Ascending aorta (tissue), 2 donors: ENCODE results near the gene VEGFA. TPM values are rescaled to one million over a fixed set of nuclear protein-coding genes. Genes with fewer than 3 reads are reported as not detected.

Experiments used
- DNase-seq, 2 donors: peaks; one replicate each; pipeline ENCODE4 v3.0.0-alpha.2; 2019; ENCODE audit warnings: low spot score in 2 of 2
- H3K27ac ChIP-seq, 2 donors: fragments of 200-600 bp; sonication (generic); one replicate each; pipeline ENCODE4 v1.5.1; 2016 to 2017; ENCODE audit warnings: mild to moderate bottlenecking in 1 of 2
- H3K27me3 ChIP-seq: fragments of 200-600 bp; sonication (generic); one replicate; pipeline ENCODE4 v1.5.1; 2017
- H3K36me3 ChIP-seq, 2 donors: fragments of 200-600 bp; sonication (generic); one replicate each; pipeline ENCODE4 v1.5.1; 2016
- H3K4me1 ChIP-seq, 2 donors: fragments of 200-600 bp; sonication (generic); one replicate each; pipeline ENCODE4 v1.5.1; 2016 to 2017; ENCODE audit warnings: mild to moderate bottlenecking in 1 of 2
- H3K4me3 ChIP-seq, 2 donors: fragments of 200-600 bp; sonication (generic); one replicate each; pipeline ENCODE4 v1.5.1; 2016 to 2017; ENCODE audit warnings: mild to moderate bottlenecking in 1 of 2
- H3K9me3 ChIP-seq, 2 donors: fragments of 200-600 bp; sonication (generic); one replicate each; pipeline ENCODE4 v1.5.1; 2016
- CTCF ChIP-seq, 3 experiments: fragments of 200-600 bp in 2 of 3; fragments of 450-650 bp in 1 of 3; sonication (generic) in 2 of 3; IDR thresholded peaks; one replicate each; pipeline ENCODE4 v1.5.1; 2016 to 2019; ENCODE audit warnings: antibody characterized with exemption in 3 of 3, mild to moderate bottlenecking in 1 of 3, moderate library complexity in 1 of 3
- intact Hi-C: fragments of 100-400 bp; cut with DNase I; formaldehyde crosslinking; loops from one replicate; pipeline ENCODE4 v1.15.1; 2023
- total RNA-seq: library from RNA; depleted of rRNA; stranded (reverse); fragments of >200 nt; gene quantifications from one replicate; pipeline ENCODE4 v1.1.0, GENCODE V29; 2016

The VEGFA gene
- total RNA-seq, 1 donor from 2014 or later = 110 TPM

DNA sequence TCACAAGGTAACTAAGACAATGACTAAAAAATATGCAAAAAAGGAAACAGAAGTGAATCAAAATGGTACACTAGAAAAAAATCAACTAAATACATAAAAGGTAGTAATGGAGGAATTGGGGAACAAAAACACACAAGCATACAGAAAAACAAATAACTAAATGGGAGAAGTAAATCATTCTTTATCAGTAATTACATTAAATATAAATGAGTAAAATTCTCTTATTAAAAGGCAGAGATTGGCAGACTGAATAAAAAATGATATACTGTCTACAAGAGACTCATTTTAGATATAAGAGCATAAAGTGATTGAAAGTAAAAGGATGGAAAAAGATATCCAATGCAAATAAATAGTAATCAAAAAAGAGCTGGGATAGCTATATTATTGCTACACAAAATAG lies 39.4 kb upstream of the VEGFA start:
- no peak for DNase-seq
- no peaks in the 10 kb centered on the region for H3K4me1 ChIP-seq
- no peak for TF ChIP-seq CTCF (IDR thresholded peaks at IDR 0.05)
- H3K36me3 ChIP-seq = no peaks in the 10 kb centered on the region
- H3K4me3 ChIP-seq = no peak overlapping the region
- no peaks in the 10 kb centered on the region for H3K27me3 ChIP-seq
- intact Hi-C loops = no loop called here
- H3K9me3 ChIP-seq = peaks cover 0 to 14% of the 10 kb centered on the region in 2 donors
- H3K27ac ChIP-seq = no peak overlapping the region

- H3K27me3 ChIP-seq = no peaks in the 10 kb centered on the region
- peak in 1 of 2 donors; percentile 50 for DNase-seq
- no peak for TF ChIP-seq CTCF (IDR thresholded peaks at IDR 0.05)
- intact Hi-C loops = no loop called here
- no peaks in the 10 kb centered on the region for H3K4me1 ChIP-seq
- no peaks in the 10 kb centered on the region for H3K36me3 ChIP-seq
- no peak overlapping the region for H3K4me3 ChIP-seq
- no peak overlapping the region for H3K27ac ChIP-seq
- peaks cover 0 to 14% of the 10 kb centered on the region in 2 donors for H3K9me3 ChIP-seq
These were observed 36.3 kb upstream of the VEGFA start for GRCh38 chr6:43733471-43734293.

DNA sequence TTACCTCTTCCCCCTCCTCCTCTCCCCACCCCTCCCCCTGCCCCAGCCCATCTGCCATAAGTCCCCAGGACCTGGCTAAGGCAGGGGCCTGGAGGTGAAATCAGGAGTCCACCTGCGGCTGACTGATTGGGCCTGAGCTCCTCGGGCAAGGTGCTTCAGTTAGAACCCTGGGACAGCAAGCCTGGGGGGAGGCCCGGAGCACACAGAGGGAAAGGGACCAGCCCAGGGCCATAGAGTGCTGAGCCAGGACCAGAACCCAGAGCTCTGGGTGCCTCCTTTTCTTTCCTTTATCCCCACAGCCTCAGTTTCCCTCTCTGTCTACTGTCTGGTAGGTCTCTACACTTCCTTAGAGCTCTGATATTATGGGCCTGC lies 35.7 kb upstream of the VEGFA start:
- Histone ChIP-seq H3K9me3 (peaks cover 0 to 14% of the 10 kb centered on the region in 2 donors), H3K4me1 (no peaks in the 10 kb centered on the region), H3K4me3 (no peak overlapping the region), H3K27ac (no peak overlapping the region), H3K36me3 (no peaks in the 10 kb centered on the region), H3K27me3 (no peaks in the 10 kb centered on the region)
- peak in 1 of 2 donors; percentile 62 for DNase-seq
- TF ChIP-seq CTCF (IDR thresholded peaks at IDR 0.05) = no peak
- intact Hi-C loops = no loop called here

DNA sequence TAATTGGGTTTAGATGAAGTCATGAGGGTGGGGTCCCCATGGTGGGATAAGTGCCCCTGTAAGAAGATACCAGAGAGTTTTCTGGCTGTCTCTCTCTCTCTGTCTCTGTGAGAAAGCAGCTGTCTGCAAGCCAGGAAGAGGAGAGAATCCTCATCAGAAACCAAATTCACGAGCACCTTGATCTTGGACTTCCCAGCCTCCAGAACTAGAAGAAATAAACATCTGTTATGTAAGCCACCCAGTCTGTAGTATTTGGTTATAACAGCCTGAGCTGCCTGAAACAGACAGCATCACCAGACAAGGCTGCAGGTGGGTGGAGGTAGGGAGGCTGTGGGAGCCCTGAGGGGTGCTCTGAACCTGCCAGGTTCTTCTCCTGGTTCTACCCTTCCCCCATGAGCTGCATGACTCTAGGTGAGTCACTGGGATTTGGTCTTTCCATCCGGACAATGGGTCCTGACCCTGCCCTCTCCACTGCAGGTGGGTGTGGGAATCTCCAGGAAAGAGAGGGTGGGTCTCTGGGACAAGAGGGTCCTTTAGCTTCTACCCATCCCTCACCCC lies 34.3 kb upstream of the VEGFA start:
- H3K27me3 ChIP-seq = no peaks in the 10 kb centered on the region
- intact Hi-C loops = no loop called here
- TF ChIP-seq CTCF (IDR thresholded peaks at IDR 0.05) = no peak

DNA sequence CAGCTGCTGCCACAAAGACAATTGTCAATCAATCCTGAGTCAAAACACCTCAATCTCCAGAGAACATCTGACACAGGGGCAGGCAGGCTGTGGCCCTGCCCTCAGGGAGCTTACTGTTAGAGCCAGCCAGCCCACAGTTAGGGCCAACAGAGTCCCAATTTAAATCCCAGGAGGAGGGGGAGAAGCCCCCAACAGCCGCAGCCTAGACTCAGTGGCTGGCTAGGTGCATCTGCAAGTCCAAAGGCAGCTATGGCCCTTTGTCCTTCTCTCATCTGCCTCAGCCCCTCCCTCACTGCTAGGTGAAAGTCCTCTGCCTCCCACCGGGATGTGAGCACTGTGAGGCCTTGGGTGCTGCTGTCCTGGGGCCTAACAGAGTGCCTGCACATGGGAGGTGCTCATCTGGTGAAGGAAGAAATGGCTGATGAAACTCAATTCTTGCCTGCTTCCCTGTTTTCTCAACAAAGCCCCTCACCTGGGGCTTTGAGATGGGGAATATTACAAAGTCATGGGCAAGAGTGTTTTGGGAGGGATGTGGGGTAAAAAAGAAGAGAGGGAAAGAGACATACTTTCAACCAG lies 33.7 kb upstream of the VEGFA start:
- Histone ChIP-seq H3K9me3 (peaks cover 0 to 1% of the 10 kb centered on the region in 2 donors), H3K4me3 (no peak overlapping the region), H3K27ac (no peak overlapping the region), H3K27me3 (no peaks in the 10 kb centered on the region), H3K4me1 (no peaks in the 10 kb centered on the region), H3K36me3 (no peaks in the 10 kb centered on the region)
- no peak for TF ChIP-seq CTCF (IDR thresholded peaks at IDR 0.05)
- DNase-seq = peak in 1 of 2 donors; percentile 25
- intact Hi-C loops = no loop called here

More for the DNA sequence above, 34.3 kb upstream of the VEGFA start:
- Histone ChIP-seq H3K36me3 (no peaks in the 10 kb centered on the region), H3K9me3 (peaks cover 0 to 7% of the 10 kb centered on the region in 2 donors), H3K4me3 (no peak overlapping the region), H3K27ac (no peak overlapping the region), H3K4me1 (no peaks in the 10 kb centered on the region)
- DNase-seq = peak in 1 of 2 donors; percentile 33
